ENCODE data around the gene NEO1.

Gene NEO1

GRCh38 chr15:73341886-73342600 lies 289.8 kb downstream of the NEO1 start:
- H3K4me3 ChIP-seq (ENCODE audit: low read length in 2 of 2): no peak overlapping the region
- peak overlapping the region; percentile 1 for H3K23ac ChIP-seq (ENCODE audit: low read depth, low read length, poor library complexity)

GRCh38 chr15:73344056-73344455 lies 291.8 kb downstream of the NEO1 start:
- DNase-seq (ENCODE audit: low spot score): no peak
- H2AK5ac ChIP-seq (ENCODE audit: low read depth, low read length): no peak overlapping the region
- no peak overlapping the region for H3K4me2 ChIP-seq (ENCODE audit: insufficient read depth, low read length, poor library complexity, severe bottlenecking)
- H2AFZ ChIP-seq (ENCODE audit: low read length): no peak overlapping the region
- whole genome bisulfite sequencing, 2 donors (ENCODE audit: extremely low coverage in 2 of 2, insufficient read length in 2 of 2, insufficient replicate concordance in 1 of 2): no CpG with 5 or more reads among the region's 3 CpGs
- H3K23ac ChIP-seq (ENCODE audit: low read depth, low read length, poor library complexity): no peak overlapping the region
- no peak overlapping the region for H3K9ac ChIP-seq (ENCODE audit: low read depth, low read length, poor library complexity)
- H3K36me3 ChIP-seq (replicated peaks in 1 of 2; ENCODE audit: control insufficient read depth in 2 of 2, insufficient read depth in 2 of 2, low read length in 2 of 2): no peaks in the 10 kb centered on the region
- no peak overlapping the region for H2BK5ac ChIP-seq (ENCODE audit: low read length)
- no peak overlapping the region for H4K91ac ChIP-seq (ENCODE audit: low read depth, low read length, poor library complexity)
- no peaks in the 10 kb centered on the region for H3K79me1 ChIP-seq (ENCODE audit: low read depth, low read length)
- H3K4ac ChIP-seq (ENCODE audit: low read length): no peak overlapping the region
- H3K14ac ChIP-seq (ENCODE audit: low read length): no peak overlapping the region
- H2BK15ac ChIP-seq (ENCODE audit: low read length): no peak overlapping the region
- H3K27me3 ChIP-seq (ENCODE audit: control insufficient read depth in 3 of 3, insufficient read depth in 3 of 3, low read depth in 1 of 3, low read length in 3 of 3): no peaks in the 10 kb centered on the region
- no peak overlapping the region for H2BK120ac ChIP-seq (ENCODE audit: low read depth, low read length)
- no peaks in the 10 kb centered on the region for H3K4me1 ChIP-seq (ENCODE audit: control insufficient read depth in 2 of 2, insufficient read depth in 1 of 2, low read depth in 1 of 2, low read length in 2 of 2)
- no peak overlapping the region for H4K8ac ChIP-seq (ENCODE audit: low read depth, low read length)
- no peak overlapping the region for H3K27ac ChIP-seq (replicated peaks; ENCODE audit: low read length)
- peaks cover 0 to 3% of the 10 kb centered on the region in 2 donors for H3K9me3 ChIP-seq (replicated peaks in 1 of 2; ENCODE audit: control insufficient read depth in 2 of 2, insufficient read depth in 1 of 2, low read depth in 1 of 2, low read length in 2 of 2)
- H2BK12ac ChIP-seq (ENCODE audit: low read length): no peak overlapping the region
- H3K18ac ChIP-seq (ENCODE audit: low read length): no peak overlapping the region
- H3K4me3 ChIP-seq (ENCODE audit: low read length in 2 of 2): no peak overlapping the region

More at GRCh38 chr15:73341886-73342600, 289.8 kb downstream of the NEO1 start:
- H3K9ac ChIP-seq (ENCODE audit: low read depth, low read length, poor library complexity): no peak overlapping the region
- no peaks in the 10 kb centered on the region for H3K4me1 ChIP-seq (ENCODE audit: control insufficient read depth in 2 of 2, insufficient read depth in 1 of 2, low read depth in 1 of 2, low read length in 2 of 2)
- WGBS, 2 donors (ENCODE audit: extremely low coverage in 2 of 2, insufficient read length in 2 of 2, insufficient replicate concordance in 1 of 2): no CpG with 5 or more reads among the region's 14 CpGs
- no peaks in the 10 kb centered on the region for H3K27me3 ChIP-seq (ENCODE audit: control insufficient read depth in 3 of 3, insufficient read depth in 3 of 3, low read depth in 1 of 3, low read length in 3 of 3)
- no peak overlapping the region for H3K27ac ChIP-seq (replicated peaks; ENCODE audit: low read length)
- H4K91ac ChIP-seq (ENCODE audit: low read depth, low read length, poor library complexity): no peak overlapping the region
- H3K79me1 ChIP-seq (ENCODE audit: low read depth, low read length): no peaks in the 10 kb centered on the region
- H3K4me2 ChIP-seq (ENCODE audit: insufficient read depth, low read length, poor library complexity, severe bottlenecking): no peak overlapping the region
- H3K36me3 ChIP-seq (replicated peaks in 1 of 2; ENCODE audit: control insufficient read depth in 2 of 2, insufficient read depth in 2 of 2, low read length in 2 of 2): no peaks in the 10 kb centered on the region
- H2BK15ac ChIP-seq (ENCODE audit: low read length): no peak overlapping the region
- H3K14ac ChIP-seq (ENCODE audit: low read length): no peak overlapping the region
- DNase-seq (ENCODE audit: low spot score): no peak
- H3K18ac ChIP-seq (ENCODE audit: low read length): no peak overlapping the region
- H2BK120ac ChIP-seq (ENCODE audit: low read depth, low read length): no peak overlapping the region
- no peak overlapping the region for H4K8ac ChIP-seq (ENCODE audit: low read depth, low read length)
- H3K4ac ChIP-seq (ENCODE audit: low read length): no peak overlapping the region
- no peak overlapping the region for H2BK5ac ChIP-seq (ENCODE audit: low read length)
- H2AFZ ChIP-seq (ENCODE audit: low read length): no peak overlapping the region
- H2BK12ac ChIP-seq (ENCODE audit: low read length): no peak overlapping the region
- H3K9me3 ChIP-seq (replicated peaks in 1 of 2; ENCODE audit: control insufficient read depth in 2 of 2, insufficient read depth in 1 of 2, low read depth in 1 of 2, low read length in 2 of 2): peaks cover 0 to 3% of the 10 kb centered on the region in 2 donors
- H2AK5ac ChIP-seq (ENCODE audit: low read depth, low read length): no peak overlapping the region

- H3K14ac ChIP-seq (ENCODE audit: low read length): no peak overlapping the region
- H4K91ac ChIP-seq (ENCODE audit: low read depth, low read length, poor library complexity): no peak overlapping the region
- no peak overlapping the region for H3K4ac ChIP-seq (ENCODE audit: low read length)
- H3K4me2 ChIP-seq (ENCODE audit: insufficient read depth, low read length, poor library complexity, severe bottlenecking): no peak overlapping the region
- H3K23ac ChIP-seq (ENCODE audit: low read depth, low read length, poor library complexity): no peak overlapping the region
- no peaks in the 10 kb centered on the region for H3K4me1 ChIP-seq (ENCODE audit: control insufficient read depth in 2 of 2, insufficient read depth in 1 of 2, low read depth in 1 of 2, low read length in 2 of 2)
- WGBS, 2 donors (ENCODE audit: extremely low coverage in 2 of 2, insufficient read length in 2 of 2, insufficient replicate concordance in 1 of 2): no CpG with 5 or more reads among the region's 7 CpGs
- no peak overlapping the region for H2BK5ac ChIP-seq (ENCODE audit: low read length)
- H2BK15ac ChIP-seq (ENCODE audit: low read length): no peak overlapping the region
- no peak for DNase-seq (ENCODE audit: low spot score)
- no peak overlapping the region for H2AK5ac ChIP-seq (ENCODE audit: low read depth, low read length)
- no peak overlapping the region for H2BK12ac ChIP-seq (ENCODE audit: low read length)
- no peaks in the 10 kb centered on the region for H3K79me1 ChIP-seq (ENCODE audit: low read depth, low read length)
- H3K4me3 ChIP-seq (ENCODE audit: low read length in 2 of 2): no peak overlapping the region
- H3K27ac ChIP-seq (replicated peaks; ENCODE audit: low read length): no peak overlapping the region
- no peak overlapping the region for H2AFZ ChIP-seq (ENCODE audit: low read length)
- H3K18ac ChIP-seq (ENCODE audit: low read length): no peak overlapping the region
- H4K8ac ChIP-seq (ENCODE audit: low read depth, low read length): no peak overlapping the region
- H3K9me3 ChIP-seq (replicated peaks in 1 of 2; ENCODE audit: control insufficient read depth in 2 of 2, insufficient read depth in 1 of 2, low read depth in 1 of 2, low read length in 2 of 2): peaks cover 0 to 3% of the 10 kb centered on the region in 2 donors
- H3K27me3 ChIP-seq (ENCODE audit: control insufficient read depth in 3 of 3, insufficient read depth in 3 of 3, low read depth in 1 of 3, low read length in 3 of 3): no peaks in the 10 kb centered on the region
- no peak overlapping the region for H3K9ac ChIP-seq (ENCODE audit: low read depth, low read length, poor library complexity)
- no peaks in the 10 kb centered on the region for H3K36me3 ChIP-seq (replicated peaks in 1 of 2; ENCODE audit: control insufficient read depth in 2 of 2, insufficient read depth in 2 of 2, low read length in 2 of 2)
- no peak overlapping the region for H2BK120ac ChIP-seq (ENCODE audit: low read depth, low read length)
These were observed 293.4 kb downstream of the NEO1 start for GRCh38 chr15:73345658-73346057.

GRCh38 chr15:73346735-73347312 lies 294.6 kb downstream of the NEO1 start:
- no peak overlapping the region for H2BK5ac ChIP-seq (ENCODE audit: low read length)
- H3K14ac ChIP-seq (ENCODE audit: low read length): no peak overlapping the region
- H3K9ac ChIP-seq (ENCODE audit: low read depth, low read length, poor library complexity): no peak overlapping the region
- H3K4me1 ChIP-seq (ENCODE audit: control insufficient read depth in 2 of 2, insufficient read depth in 1 of 2, low read depth in 1 of 2, low read length in 2 of 2): no peaks in the 10 kb centered on the region
- H3K23ac ChIP-seq (ENCODE audit: low read depth, low read length, poor library complexity): no peak overlapping the region
- H3K79me1 ChIP-seq (ENCODE audit: low read depth, low read length): no peaks in the 10 kb centered on the region
- no peak overlapping the region for H3K18ac ChIP-seq (ENCODE audit: low read length)
- no peak overlapping the region for H4K91ac ChIP-seq (ENCODE audit: low read depth, low read length, poor library complexity)
- no peak overlapping the region for H2BK120ac ChIP-seq (ENCODE audit: low read depth, low read length)
- no peak overlapping the region for H2AK5ac ChIP-seq (ENCODE audit: low read depth, low read length)
- no peak overlapping the region for H4K8ac ChIP-seq (ENCODE audit: low read depth, low read length)
- no peaks in the 10 kb centered on the region for H3K27me3 ChIP-seq (ENCODE audit: control insufficient read depth in 3 of 3, insufficient read depth in 3 of 3, low read depth in 1 of 3, low read length in 3 of 3)
- peaks cover 0 to 3% of the 10 kb centered on the region in 2 donors for H3K9me3 ChIP-seq (replicated peaks in 1 of 2; ENCODE audit: control insufficient read depth in 2 of 2, insufficient read depth in 1 of 2, low read depth in 1 of 2, low read length in 2 of 2)
- H3K36me3 ChIP-seq (replicated peaks in 1 of 2; ENCODE audit: control insufficient read depth in 2 of 2, insufficient read depth in 2 of 2, low read length in 2 of 2): no peaks in the 10 kb centered on the region
- H2AFZ ChIP-seq (ENCODE audit: low read length): no peak overlapping the region
- H3K4me2 ChIP-seq (ENCODE audit: insufficient read depth, low read length, poor library complexity, severe bottlenecking): no peak overlapping the region
- no peak overlapping the region for H3K4me3 ChIP-seq (ENCODE audit: low read length in 2 of 2)
- no peak overlapping the region for H2BK15ac ChIP-seq (ENCODE audit: low read length)
- WGBS, 2 donors (ENCODE audit: extremely low coverage in 2 of 2, insufficient read length in 2 of 2, insufficient replicate concordance in 1 of 2): no CpG with 5 or more reads among the region's 9 CpGs
- no peak overlapping the region for H2BK12ac ChIP-seq (ENCODE audit: low read length)
- H3K4ac ChIP-seq (ENCODE audit: low read length): no peak overlapping the region
- DNase-seq (ENCODE audit: low spot score): peak; percentile 74
- H3K27ac ChIP-seq (replicated peaks; ENCODE audit: low read length): no peak overlapping the region
